GM21360 (cell line): ENCODE results near the gene DBF4B.

Experiments
- ATAC-seq: cut with Tn5 transposase; IDR thresholded peaks from one replicate; pipeline ENCODE4 v1.9.1; 2021; ENCODE audit warnings: mild to moderate bottlenecking, moderate library complexity; ENCODE audit not compliant: unreplicated experiment

DBF4B gene

DNA sequence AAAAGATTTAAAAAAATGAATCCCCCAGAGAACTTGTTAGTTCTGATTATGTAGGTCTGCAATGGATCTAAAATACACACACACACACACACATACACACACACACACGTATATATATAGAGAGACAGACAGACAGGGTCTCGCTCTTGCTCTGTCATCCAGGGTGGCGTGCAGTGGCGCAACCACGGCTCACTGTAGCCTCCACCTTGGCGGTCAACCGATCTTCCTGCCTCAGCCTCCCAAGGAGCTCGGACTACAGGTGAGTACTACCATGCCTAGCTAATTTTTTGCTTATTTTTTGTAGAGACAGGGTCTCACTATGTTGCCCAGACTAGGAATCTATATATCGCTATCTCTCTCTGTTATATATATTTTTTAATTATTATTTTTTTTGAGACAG, 88.3 kb downstream of the DBF4B start:
- ATAC-seq = no peak

DNA sequence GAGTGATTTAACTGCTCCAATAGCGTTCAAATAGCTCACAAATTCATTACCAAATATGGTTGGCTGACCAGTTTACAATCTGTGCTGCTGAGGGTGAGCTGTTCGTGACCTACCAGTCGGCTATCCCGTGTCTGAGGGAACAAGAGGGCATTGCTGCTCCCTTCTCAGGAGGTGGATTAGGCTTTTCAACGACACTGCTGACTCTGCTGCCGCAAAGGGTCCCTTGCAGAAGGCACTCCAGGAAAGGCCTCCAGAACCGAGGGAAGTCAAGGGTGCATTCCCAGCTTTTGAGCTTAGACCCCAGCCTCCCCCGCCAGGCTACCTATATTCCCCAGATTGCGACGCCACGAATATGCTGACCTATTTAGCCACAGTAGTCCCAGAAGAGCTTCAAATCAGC, 89.3 kb downstream of the DBF4B start:
- no peak for ATAC-seq

DNA sequence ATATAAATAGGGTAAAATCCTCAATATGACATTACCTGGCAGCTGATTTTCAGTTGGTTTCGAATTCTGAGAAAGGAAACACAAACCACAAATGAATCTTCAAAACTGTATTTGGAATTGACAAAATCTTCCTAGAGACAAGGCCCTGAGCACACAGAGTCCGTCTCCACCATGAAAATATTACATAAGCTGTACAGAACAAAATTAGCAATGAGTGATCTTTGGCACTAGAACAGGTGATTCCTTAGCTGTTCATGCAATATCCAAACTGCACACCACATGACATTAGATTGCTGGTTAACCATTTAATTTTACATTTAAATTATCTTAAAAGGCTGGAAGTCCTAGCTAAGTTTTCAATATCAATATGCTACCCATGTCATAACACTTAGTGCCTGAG, 89.9 kb downstream of the DBF4B start:
- no peak for ATAC-seq
